GM15510 (cell line): ENCODE data around the gene CRLF1.

Source experiments
- POLR2A ChIP-seq: IDR thresholded peaks from 3 replicates; pipeline ENCODE4 v1.6.1; 2011; ENCODE audit warnings: borderline replicate concordance; ENCODE audit not compliant: insufficient read length; ENCODE audit errors: extremely low read depth

The CRLF1 gene

DNA sequence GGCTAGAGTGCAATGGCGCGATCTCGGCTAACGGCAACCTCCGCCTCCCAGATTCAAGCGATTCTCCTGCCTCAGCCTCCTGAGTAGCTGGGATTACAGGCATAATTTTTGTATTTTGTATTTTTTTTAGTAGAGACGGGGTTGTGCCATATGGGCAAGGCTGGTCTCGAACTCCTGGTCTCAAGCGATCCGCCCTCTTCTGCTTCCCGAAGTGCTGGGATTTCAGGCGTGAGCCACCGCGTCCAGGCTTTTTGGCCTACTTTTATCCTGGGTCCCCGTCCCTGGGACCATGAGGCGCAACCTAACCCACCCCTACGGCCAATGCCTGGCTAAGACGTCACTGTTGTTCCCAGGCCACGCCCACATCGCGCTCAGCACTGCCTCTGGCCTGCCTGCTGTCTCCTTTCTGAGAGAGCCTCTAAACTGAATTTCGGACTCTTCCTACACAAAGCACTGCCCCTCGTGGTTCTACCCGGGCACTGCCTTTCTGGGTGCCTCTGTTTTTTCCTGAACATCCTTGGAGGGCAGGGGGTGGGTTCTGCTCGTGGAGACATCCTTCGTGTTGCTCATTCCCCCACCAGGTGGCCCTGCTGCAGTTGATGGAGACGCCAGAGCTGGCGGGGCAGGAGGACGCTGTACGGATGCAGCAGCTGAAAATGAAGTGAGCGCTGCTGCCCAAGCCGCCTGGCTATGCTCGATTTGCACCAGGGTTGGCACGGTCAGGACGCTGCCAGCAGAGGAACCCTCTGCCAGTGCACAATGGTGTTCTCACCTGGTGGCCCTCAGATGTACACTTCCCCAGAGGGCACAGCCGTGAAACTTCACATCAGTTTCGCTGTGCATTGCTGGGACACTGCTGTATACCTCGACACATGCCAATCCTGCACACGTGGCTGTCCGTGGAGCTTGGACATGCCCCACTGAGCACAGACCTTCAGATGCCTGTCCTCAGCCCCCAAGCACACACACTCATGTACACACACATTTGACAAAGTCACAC, 16.0 kb downstream of the CRLF1 start:
- no peak for TF ChIP-seq POLR2A

DNA sequence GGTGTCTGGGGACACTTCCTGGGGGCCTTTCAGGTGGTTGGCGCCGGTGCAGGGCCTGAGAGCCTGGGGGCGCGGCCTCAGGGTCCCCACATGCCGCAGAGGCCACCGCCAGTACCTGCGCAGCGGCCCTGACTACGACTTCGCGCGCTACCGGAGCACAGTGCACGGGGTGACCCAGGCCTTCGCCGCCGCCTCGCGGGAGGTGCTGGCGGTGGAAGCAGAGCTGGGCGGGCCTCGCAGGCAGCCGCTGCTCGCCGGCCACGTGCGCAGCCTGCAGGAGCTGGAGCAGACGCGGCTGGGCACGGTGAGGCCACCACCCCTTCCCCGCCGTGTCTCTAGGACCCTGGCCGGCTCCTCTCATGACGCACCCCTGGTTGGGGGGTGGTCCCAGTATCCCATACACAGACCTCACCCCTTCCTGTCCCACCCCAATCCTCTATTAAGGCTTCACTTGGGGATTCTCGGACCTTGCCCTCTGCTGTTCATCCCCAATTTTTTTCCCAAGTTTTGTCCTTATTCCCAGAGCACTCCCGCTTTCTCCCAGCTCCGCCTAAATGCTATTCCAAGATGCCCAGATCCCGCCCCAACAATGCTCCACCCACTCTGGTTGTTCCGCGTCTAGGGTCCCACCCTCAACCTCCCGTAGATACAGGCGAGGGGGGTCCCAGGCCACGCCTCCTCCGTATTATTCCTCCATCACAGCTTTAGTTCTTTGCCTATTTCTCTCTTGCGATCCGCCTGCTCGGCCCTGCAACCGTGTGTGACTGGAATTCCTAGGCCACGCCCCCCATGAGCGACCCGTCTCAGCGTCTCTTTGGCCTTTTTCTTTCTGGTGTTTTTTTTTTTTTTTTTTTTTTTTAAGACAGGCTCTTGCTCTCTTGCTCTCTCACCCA, 17.0 kb downstream of the CRLF1 start:
- TF ChIP-seq POLR2A: no peak

DNA sequence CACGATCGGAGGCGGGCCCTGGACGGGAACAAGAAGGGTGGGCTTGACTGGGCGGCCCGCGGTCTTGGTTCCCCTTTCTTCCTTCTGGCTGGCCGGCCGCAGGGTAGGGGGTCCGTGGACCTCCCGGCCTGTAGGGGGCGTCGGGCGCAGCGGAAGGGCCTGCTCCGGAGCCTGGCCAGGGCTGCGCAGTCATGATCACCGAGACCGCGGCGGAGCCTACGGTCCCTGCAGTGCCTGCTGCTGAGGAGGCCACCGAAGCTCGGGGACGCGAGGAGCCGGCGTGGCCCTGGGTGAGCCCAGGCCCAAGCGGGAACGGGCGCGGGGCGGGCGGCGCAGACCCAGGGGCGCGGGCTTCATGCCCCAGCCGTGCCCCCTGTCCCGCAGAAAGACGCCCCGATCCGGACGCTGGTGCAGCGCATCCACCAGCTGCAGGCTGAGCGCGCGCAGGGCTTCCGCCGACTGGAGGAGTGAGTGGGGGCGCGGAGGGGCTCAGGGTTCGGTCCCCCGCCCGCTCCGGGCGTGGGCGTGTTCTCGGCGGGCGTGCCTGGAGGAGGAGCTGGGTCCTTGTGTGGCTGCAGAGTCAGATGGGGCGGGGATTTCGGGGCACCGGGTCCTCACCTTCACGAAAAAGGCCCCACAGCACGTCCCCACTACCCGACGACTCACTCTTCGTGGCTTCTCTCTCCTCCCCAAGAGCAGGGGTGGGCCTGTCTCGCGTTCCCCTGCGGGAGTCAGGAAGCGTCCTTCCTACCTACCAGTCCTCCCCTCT, 17.8 kb downstream of the CRLF1 start, which contains the start of gene REX1BD:
TSS of gene REX1BD (plus strand) at position 188 of the 769 bp plus-strand sequence. CDS start at position 192, 4 bp downstream.
- peak; percentile 89 for TF ChIP-seq POLR2A

DNA sequence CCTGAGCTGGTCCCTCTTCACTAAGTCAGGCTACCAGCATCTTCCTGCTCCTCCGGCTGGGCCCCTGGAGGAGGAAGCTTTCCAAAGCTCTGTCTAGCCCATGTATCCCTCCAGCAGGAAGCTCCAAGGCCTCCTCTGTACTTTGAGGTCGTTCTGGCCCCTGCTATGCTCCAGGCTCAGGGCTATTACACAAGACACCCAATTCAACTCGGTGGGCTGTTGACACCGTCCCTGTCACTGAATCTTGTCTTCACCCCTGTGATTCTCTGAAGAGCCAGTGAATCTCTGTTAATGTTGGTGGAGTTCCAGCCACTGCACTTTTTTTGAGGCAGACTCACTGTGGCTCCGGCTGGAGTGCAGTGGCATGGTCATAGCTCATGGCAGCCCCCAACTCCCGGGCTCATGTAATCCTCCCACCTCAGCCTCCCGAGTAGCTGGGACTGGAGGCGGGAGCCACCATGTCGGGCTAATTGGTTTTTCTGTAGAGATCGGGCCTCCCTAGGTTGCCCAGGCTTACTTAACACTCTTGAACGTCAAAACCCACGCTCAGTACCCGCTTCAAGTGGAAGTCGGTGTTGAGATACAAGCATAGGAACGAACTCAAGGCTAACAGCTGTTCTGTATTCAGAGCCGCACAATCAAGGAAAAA, 18.5 kb downstream of the CRLF1 start:
- TF ChIP-seq POLR2A: no peak

DNA sequence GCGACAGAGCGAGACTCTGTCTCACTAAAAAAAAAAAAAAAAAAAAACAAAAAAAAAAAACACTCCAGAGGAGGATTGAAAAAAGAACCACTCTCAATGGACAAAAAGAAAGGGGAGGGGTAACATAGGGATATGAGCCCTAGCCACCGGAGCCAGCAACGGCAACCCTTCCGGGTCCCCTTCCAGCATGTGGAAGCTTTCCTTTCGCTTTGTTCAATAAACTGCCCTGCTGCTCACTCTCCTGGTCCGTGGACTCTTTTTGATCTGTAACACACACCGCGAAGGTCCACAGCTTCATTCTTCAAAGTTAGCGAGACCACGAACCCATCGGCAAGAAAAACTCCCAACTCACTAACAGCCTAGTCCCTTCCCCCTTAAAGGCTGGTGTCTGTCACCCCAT, 19.0 kb downstream of the CRLF1 start:
- TF ChIP-seq POLR2A: no peak

DNA sequence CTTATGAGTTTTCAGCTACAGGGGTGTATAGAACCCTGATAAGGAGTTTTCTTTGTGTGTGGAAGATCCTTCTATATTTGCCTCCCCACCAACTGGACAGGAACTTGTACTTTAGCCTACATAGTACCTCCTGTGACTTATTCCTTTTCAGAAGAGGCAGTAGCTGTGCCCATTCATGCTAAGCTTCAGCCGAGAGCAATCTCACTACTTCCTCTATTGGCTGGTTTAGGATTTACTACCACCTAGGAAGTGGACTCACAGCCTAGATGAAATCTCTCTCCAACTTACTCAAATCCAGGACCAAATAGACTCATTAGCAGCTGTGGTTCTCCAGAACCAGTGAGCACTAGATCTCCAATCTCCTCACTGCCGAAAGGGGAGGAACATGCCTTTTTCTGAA, 20.3 kb downstream of the CRLF1 start:
- TF ChIP-seq POLR2A: no peak

DNA sequence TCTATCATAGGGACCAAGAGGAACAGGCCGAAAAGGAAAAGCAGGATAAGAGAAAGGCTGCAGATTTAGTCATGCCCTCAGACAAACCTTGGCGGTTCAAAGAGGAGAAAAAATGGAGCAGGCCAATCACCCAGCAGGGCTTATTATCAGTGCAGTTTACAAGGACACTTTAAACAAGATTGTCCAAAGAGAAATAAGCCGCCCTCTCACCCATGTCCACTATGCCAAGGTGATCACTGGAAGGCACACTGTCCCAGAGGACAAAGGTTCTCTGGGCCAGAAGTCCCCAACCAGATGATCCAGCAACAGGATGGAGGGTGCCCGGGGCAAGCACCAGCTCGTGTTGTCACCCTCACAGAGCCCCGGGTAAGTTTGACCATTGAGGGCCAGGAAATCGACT, 26.3 kb downstream of the CRLF1 start:
- TF ChIP-seq POLR2A: no peak

DNA sequence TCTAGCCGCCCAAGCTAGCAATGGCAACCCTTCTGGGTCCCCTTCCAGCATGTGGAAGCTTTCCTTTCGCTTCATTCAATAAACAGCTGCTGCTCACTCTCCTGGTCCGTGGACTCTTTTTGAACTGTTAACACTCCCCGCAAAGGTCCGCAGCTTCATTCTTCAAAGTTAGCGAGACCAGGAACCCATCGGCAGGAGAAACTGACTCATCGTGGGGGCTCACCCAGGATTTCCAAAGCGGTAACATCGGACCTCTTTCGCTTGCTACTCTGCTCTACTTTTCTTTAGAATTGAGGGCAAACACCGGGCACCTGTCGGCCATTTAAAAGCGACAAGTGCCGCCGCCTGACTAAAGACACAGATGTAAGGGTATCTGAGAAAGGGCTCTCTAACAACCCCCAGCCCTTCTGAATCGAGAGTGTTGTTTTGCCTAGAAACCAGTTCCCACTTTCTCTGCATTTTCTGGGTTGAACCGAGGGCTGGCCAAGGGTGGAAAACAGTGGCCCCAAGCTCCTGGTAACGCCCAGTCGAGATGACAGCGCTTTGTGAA, 29.2 kb downstream of the CRLF1 start:
- no peak for TF ChIP-seq POLR2A

DNA sequence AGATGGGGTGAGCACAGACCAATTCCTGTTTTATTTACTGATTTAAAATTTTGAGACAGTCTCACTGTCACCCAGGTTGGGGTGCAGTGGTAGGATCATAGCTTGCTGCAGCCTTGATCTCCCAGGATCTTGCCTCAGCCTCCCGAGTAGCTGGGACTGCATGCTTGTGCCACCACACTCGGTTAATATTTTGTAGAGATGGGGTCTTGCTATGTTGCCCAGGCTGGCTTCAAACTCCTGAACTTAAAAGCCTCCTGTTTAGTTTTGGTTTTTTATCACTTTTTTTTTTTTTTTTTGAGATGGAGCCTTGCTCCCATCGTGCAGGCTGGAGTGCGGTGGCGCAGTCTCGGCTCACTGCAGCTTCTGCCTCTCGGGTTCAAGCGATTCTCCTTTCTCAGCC, 30.2 kb downstream of the CRLF1 start:
- TF ChIP-seq POLR2A: no peak

DNA sequence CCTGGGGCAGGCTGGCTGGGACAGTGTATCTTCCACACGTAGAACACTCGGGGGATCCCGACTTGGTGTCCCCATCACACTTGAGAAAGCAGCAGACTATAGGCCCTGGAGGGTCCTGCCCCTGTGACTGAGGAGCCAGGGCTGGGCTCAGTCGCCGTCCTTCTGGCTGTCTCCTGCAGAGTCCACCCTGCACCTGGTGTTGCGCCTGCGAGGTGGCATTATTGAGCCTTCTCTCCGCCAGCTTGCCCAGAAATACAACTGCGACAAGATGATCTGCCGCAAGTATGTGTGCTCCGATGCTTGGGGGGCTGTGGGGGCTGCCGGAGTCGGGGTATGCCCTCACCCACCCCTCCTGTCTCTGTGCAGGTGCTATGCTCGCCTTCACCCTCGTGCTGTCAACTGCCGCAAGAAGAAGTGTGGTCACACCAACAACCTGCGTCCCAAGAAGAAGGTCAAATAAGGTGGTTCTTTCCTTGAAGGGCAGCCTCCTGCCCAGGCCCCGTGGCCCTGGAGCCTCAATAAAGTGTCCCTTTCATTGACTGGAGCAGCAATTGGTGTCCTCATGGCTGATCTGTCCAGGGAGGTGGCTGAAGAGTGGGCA, 31.8 kb downstream of the CRLF1 start:
- no peak for TF ChIP-seq POLR2A

DNA sequence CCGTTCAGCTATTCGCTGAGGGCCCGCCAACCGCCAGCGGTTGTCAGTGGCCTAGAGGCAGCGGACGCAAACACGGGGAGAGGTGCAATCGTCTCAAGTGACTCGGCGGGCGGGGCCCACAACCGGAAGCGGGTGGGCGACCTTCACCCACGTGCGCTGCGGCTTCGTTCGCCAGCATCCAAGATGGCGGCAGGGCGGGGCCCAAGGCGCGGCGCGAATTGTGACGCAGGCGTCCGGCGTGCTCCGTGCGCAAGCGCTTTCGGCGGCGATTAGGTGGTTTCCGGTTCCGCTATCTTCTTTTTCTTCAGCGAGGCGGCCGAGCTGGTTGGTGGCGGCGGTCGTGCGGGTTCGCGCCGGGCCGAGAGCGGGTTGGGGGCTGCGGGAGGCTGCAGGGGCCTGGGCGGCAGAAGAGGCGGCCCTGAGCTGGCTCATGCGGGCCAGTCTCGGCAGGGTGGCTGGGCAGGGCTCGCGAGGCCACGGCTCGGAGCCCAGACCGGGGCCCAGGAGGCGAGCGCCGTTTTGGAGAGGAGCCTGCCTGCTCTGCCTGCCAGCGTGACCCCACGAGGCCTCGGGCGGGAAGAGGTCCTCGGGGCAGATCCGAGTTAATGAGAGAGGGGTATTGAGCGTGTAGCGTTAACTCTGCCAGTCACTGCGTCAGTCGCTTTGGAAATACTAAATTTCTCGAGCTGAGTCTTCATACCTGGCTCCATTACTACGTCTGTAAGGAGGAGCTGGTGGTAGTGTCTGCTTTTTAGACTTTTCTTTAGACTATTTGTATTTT, 34.8 kb downstream of the CRLF1 start, which contains the start of gene UBA52:
TSS of gene UBA52 (plus strand) at position 294 of the 781 bp plus-strand sequence. CDS start 1,444 bp downstream, outside the sequence.
- TF ChIP-seq POLR2A: peak; percentile 95

DNA sequence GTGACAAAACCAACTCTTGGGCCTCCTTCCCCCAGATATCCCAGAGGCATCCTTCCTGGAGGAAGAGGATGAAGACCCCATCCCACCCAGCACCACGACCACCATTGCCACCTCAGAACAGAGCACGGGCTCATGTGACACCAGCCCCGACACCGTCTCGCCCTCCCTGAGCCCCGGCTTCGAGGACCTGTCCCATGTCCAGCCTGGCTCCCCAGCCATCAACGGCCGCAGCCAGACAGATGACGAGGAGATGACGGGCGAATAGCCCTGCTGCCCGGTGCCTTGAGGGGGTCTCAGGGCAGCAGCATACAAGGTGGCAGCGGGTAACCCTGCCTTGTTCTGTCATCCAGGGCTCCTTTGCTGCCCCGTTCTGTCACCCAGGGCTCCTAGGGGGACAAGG, 38.2 kb downstream of the CRLF1 start:
- TF ChIP-seq POLR2A: no peak
